Naive B cell (primary cell): ENCODE results near the gene HAGHL. TPM values are rescaled to one million over a fixed set of nuclear protein-coding genes. Genes with fewer than 3 reads are reported as not detected.

Experiments used
- ATAC-seq, 2 donors: fragments of 150-1000 bp; cut with Tn5 transposase; 2 replicates each; pipeline ENCODE4 v1.10.0; 2021; ENCODE audit warnings: low read depth in 2 of 2, mild to moderate bottlenecking in 2 of 2, moderate library complexity in 2 of 2
- DNase-seq: peaks from one replicate; pipeline ENCODE4 v3.0.0; 2022
- H3K27ac Mint-ChIP-seq, 6 donors: one replicate each; pipeline ENCODE4 v1.8.0; 2020 to 2022; ENCODE audit warnings: mild to moderate bottlenecking in 6 of 6, mixed read lengths in 6 of 6, moderate library complexity in 5 of 6, inconsistent platforms in 2 of 6
- H3K27me3 Mint-ChIP-seq, 3 donors: one replicate each; pipeline ENCODE4 v1.8.0; 2021 to 2022; ENCODE audit warnings: mixed read lengths in 3 of 3, mild to moderate bottlenecking in 1 of 3
- H3K36me3 Mint-ChIP-seq, 2 donors: one replicate each; pipeline ENCODE4 v1.8.0; 2020 to 2022; ENCODE audit warnings: mixed read lengths in 2 of 2, inconsistent platforms in 1 of 2, mild to moderate bottlenecking in 1 of 2
- H3K4me1 Mint-ChIP-seq, 3 donors: one replicate each; pipeline ENCODE4 v1.8.0; 2020 to 2022; ENCODE audit warnings: mixed read lengths in 3 of 3, inconsistent platforms in 1 of 3, mild to moderate bottlenecking in 1 of 3, moderate library complexity in 1 of 3
- H3K4me3 Mint-ChIP-seq, 8 donors: one replicate each; pipeline ENCODE4 v1.8.0; 2020 to 2022; ENCODE audit warnings: mild to moderate bottlenecking in 8 of 8, mixed read lengths in 8 of 8, moderate library complexity in 8 of 8, inconsistent platforms in 2 of 8
- H3K9me3 Mint-ChIP-seq, 7 donors: one replicate each; pipeline ENCODE4 v1.8.0; 2020 to 2022; ENCODE audit warnings: mixed read lengths in 7 of 7, mild to moderate bottlenecking in 5 of 7, inconsistent platforms in 2 of 7, moderate library complexity in 1 of 7
- polyA plus RNA-seq, 6 donors: library from polyadenylated mRNA; unstranded; fragments of 300-500 nt; fragmentation: Illumina TruSeq; gene quantifications; one replicate each; pipeline ENCODE4 v1.2.3, GENCODE V29; 2021; ENCODE audit warnings: low read depth in 6 of 6

Gene HAGHL
- polyA plus RNA-seq, 6 donors from 2014 or later = 1.5 to 8.5 (median 2.9) TPM

GRCh38 chr16:760065-760464 is 33.2 kb downstream of the HAGHL start:
- Mint-ChIP-seq H3K9me3 (peaks cover 0 to 5% (median 0%) of the 10 kb centered on the region in 7 donors), H3K27ac (no peak overlapping the region), H3K4me1 (peaks cover 0 to 6% (median 0%) of the 10 kb centered on the region in 3 donors), H3K36me3 (no peaks in the 10 kb centered on the region), H3K27me3 (peaks cover 6 to 26% (median 8%) of the 10 kb centered on the region in 3 donors), H3K4me3 (no peak overlapping the region)
- no peak for DNase-seq
- ATAC-seq = no peak

DNA sequence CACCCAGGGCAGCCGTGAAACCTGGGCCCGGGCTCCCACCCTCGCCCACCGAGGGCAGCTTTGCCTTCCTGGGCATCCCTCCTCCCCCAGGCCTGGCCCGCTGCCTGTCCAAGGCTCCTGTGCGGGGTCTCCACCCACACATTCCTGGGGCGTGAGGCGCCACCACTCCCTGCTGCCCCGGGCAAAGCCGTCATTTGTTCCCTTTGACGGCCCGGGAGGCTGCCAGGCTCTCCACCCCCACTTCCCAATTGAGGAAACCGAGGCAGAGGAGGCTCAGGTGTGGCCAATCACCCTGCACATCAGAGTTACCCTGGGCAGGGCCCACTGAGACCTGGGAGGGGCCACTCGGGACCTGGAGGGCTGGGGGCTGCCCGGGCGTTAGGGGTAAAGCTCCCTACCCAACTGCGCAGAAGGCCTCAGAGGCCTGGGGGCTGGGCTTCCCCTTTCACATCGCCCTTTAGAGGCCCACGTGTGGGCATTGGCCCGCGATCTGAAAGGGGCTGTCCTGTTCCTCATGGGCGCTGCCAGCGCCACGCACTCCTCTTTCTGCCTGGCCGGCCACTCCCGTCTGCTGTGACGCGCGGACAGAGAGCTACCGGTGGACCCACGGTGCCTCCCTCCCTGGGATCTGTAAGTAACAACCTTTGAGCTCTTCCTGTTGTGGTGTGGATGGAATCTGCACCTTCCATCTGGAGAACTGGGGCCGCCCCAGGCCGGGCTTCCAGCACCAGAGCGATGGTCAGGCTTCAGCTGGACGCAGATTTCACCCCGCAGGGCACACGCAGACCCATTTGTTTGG is 33.8 kb downstream of the HAGHL start, which contains the start of gene MSLN:
TSS of gene MSLN (plus strand) at position 190 of the 799 bp plus-strand sequence. CDS start 1,947 bp downstream, outside the sequence.
- Mint-ChIP-seq H3K27ac (no peak within 1 kb of the TSS), H3K9me3 (peaks cover 0 to 5% (median 0%) of the 10 kb centered on the region in 7 donors), H3K4me1 (peaks cover 0 to 5% (median 0%) of the 10 kb centered on the region in 3 donors), H3K27me3 (peaks cover 6 to 26% (median 8%) of the 10 kb centered on the region in 3 donors), H3K4me3 (no peak within 1 kb of the TSS), H3K36me3 (no peaks in the 10 kb centered on the region)
- no peak for ATAC-seq
- DNase-seq = no peak

- Mint-ChIP-seq H3K4me1 (peaks cover 0 to 3% (median 0%) of the 10 kb centered on the region in 3 donors), H3K4me3 (no peak overlapping the region), H3K36me3 (no peaks in the 10 kb centered on the region), H3K27me3 (peaks cover 6 to 19% (median 8%) of the 10 kb centered on the region in 3 donors), H3K27ac (no peak overlapping the region), H3K9me3 (peaks cover 0 to 4% (median 0%) of the 10 kb centered on the region in 7 donors)
- ATAC-seq (no peak), DNase-seq (no peak)
Measured at GRCh38 chr16:761625-762513, 35.0 kb downstream of the HAGHL start.

DNA sequence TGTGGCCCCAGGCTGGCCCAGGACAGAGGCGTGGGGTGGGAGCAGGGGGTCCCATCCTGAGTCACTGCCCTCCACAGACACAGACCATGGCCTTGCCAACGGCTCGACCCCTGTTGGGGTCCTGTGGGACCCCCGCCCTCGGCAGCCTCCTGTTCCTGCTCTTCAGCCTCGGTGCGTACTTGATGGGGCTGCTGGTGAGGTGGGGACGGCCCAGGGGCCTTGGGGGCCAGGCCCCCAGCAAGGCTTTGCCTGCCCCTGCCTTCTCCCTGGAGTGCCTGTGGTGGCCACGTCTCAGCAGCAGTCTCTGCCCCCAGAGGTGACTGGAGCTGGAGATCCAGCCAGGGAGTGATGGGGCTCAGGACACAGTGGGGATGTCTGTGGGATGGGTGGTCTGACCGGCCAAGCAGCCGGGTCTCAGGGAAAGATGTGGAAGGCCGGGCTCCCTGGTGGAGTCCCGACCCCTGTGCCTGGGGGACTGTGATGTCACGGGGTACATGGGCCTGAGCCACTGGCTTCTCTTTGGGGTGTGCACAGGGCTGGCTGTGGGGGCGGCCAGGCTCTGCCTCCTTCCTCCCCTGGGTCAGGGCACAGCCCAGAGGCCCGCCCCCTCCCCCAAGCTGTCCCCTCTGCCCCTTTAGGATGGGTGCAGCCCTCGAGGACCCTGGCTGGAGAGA is 35.8 kb downstream of the HAGHL start:
- Mint-ChIP-seq H3K36me3 (no peaks in the 10 kb centered on the region), H3K27me3 (peaks cover 3 to 16% (median 4%) of the 10 kb centered on the region in 3 donors)

GRCh38 chr16:763369-764183 is 36.7 kb downstream of the HAGHL start:
- ATAC-seq (no peak), DNase-seq (no peak)
- no peaks in the 10 kb centered on the region for H3K9me3 Mint-ChIP-seq
- no peak overlapping the region for H3K4me3 Mint-ChIP-seq
- H3K27ac Mint-ChIP-seq = no peak overlapping the region
- no peaks in the 10 kb centered on the region for H3K36me3 Mint-ChIP-seq
- H3K27me3 Mint-ChIP-seq = peaks cover 0 to 13% (median 0%) of the 10 kb centered on the region in 3 donors
- no peaks in the 10 kb centered on the region for H3K4me1 Mint-ChIP-seq

More for the DNA sequence above, 35.8 kb downstream of the HAGHL start:
- Mint-ChIP-seq H3K27ac (no peak overlapping the region), H3K4me3 (no peak overlapping the region), H3K9me3 (peaks cover 0 to 2% (median 0%) of the 10 kb centered on the region in 7 donors), H3K4me1 (peaks cover 0 to under 1% (median 0%) of the 10 kb centered on the region in 3 donors)
- no peak for ATAC-seq
- DNase-seq = no peak

DNA sequence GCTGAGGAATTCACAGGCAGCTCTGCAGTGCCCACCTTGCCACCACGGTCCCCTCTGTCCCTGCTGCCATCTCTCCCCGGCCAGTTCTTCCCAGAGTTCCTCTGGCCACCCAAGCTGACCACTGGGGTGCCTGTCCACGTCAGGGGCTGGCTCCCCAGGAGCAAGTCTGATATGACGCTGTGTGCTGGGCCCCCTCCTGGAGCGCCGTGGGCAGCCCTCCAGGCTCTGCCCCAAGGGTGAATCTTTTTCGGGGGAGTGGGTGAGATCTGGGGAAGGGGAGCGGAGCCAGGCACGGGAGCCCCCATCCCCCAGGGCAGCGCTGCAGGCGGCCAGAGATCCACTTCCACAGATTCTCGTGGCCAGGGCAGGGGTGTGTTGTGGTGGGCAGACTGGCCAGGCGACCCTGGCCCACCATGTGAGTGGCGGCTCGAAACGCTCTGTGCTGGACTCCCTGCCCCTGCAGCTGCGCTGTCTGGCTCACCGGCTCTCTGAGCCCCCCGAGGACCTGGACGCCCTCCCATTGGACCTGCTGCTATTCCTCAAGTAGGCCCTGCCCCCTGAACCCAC is 37.4 kb downstream of the HAGHL start:
- ATAC-seq = no peak
- DNase-seq = no peak
- H3K4me1 Mint-ChIP-seq = no peaks in the 10 kb centered on the region
- H3K36me3 Mint-ChIP-seq = no peaks in the 10 kb centered on the region
- no peaks in the 10 kb centered on the region for H3K9me3 Mint-ChIP-seq
- no peak overlapping the region for H3K27ac Mint-ChIP-seq
- H3K4me3 Mint-ChIP-seq = no peak overlapping the region
- peaks cover 0 to 13% (median 0%) of the 10 kb centered on the region in 3 donors for H3K27me3 Mint-ChIP-seq

DNA sequence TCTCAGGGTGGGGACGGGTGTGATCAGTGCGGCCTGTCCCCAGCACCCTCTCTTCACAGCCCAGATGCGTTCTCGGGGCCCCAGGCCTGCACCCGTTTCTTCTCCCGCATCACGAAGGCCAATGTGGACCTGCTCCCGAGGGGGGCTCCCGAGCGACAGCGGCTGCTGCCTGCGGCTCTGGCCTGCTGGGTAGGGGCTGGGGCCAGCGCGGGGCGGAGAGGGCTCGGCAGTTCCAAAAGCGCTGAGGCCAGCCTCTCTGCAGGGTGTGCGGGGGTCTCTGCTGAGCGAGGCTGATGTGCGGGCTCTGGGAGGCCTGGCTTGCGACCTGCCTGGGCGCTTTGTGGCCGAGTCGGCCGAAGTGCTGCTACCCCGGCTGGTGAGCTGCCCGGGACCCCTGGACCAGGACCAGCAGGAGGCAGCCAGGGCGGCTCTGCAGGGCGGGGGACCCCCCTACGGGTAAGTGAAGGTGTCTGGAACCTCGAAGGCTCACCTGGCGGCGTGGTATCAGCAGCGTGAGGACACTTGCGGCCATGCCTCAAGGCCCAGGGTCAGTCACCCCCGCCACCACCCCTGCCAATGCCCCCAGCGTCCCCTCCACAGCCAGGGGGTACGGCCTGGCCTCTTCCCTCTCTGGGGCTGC is 38.1 kb downstream of the HAGHL start:
- H3K9me3 Mint-ChIP-seq = no peaks in the 10 kb centered on the region
- no peaks in the 10 kb centered on the region for H3K36me3 Mint-ChIP-seq
- no peak overlapping the region for H3K4me3 Mint-ChIP-seq
- DNase-seq (no peak), ATAC-seq (no peak)
- no peaks in the 10 kb centered on the region for H3K4me1 Mint-ChIP-seq
- no peak overlapping the region for H3K27ac Mint-ChIP-seq
- H3K27me3 Mint-ChIP-seq = peaks cover 0 to 13% (median 0%) of the 10 kb centered on the region in 3 donors

GRCh38 chr16:765488-765865 is 38.6 kb downstream of the HAGHL start:
- Mint-ChIP-seq H3K27ac (no peak overlapping the region), H3K36me3 (no peaks in the 10 kb centered on the region), H3K4me3 (no peak overlapping the region), H3K9me3 (no peaks in the 10 kb centered on the region), H3K4me1 (no peaks in the 10 kb centered on the region), H3K27me3 (peaks cover 0 to 13% (median 0%) of the 10 kb centered on the region in 3 donors)
- no peak for DNase-seq
- ATAC-seq = no peak

GRCh38 chr16:766008-766819 is 39.3 kb downstream of the HAGHL start:
- H3K36me3 Mint-ChIP-seq = no peaks in the 10 kb centered on the region
- no peak overlapping the region for H3K27ac Mint-ChIP-seq
- H3K9me3 Mint-ChIP-seq = no peaks in the 10 kb centered on the region
- ATAC-seq = no peak
- DNase-seq = no peak
- no peak overlapping the region for H3K4me3 Mint-ChIP-seq
- peaks cover 0 to 13% (median 0%) of the 10 kb centered on the region in 3 donors for H3K27me3 Mint-ChIP-seq
- H3K4me1 Mint-ChIP-seq = no peaks in the 10 kb centered on the region

DNA sequence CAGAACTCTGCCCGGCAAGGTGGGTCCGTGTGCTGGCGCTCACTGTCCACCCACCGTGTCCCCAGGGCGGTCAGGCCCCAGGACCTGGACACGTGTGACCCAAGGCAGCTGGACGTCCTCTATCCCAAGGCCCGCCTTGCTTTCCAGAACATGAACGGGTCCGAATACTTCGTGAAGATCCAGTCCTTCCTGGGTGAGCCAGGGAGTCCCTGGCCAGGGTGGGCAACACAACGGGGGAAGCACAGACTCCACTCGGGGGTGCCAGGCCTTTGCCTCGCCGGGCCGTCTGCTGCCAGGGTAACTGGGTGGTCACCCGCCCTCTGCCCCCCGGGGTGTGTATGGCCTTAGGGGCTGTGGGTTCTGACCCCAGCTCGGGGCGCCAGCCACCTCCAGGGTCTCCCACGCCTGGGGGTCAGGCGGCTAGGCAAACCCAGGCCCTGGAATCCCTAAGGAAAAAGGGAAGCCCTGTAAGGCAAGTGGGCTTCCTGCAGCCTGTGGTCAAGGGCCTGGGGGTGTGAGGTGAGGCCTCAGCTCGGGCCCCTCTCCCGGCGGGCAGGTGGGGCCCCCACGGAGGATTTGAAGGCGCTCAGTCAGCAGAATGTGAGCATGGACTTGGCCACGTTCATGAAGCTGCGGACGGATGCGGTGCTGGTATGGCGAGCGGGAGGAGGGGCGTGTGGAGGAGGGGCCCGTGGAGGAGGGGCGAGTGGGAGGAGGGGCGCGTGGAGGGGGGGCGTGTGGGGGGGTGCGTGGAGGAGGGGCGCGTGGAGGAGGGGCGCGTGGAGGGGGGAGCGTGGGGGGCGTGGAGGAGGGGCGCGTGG is 40.1 kb downstream of the HAGHL start:
- Mint-ChIP-seq H3K4me1 (no peaks in the 10 kb centered on the region), H3K4me3 (no peak overlapping the region)
- ATAC-seq = no peak

More for the DNA sequence above, 40.1 kb downstream of the HAGHL start:
- Mint-ChIP-seq H3K27ac (no peak overlapping the region), H3K9me3 (no peaks in the 10 kb centered on the region), H3K36me3 (no peaks in the 10 kb centered on the region), H3K27me3 (peaks cover 0 to 13% (median 0%) of the 10 kb centered on the region in 3 donors)
- DNase-seq = no peak
